RWPE1 (cell line): ENCODE results near the gene CFB.

ENCODE experiments used
- CTCF ChIA-PET: fragments of 350-600 bp; sonication (Branson Sonifier 250); formaldehyde crosslinking; extraction: SDS; loops from one replicate; lab custom pipeline; 2021; lab: Yijun Ruan, JAX
- POLR2A ChIA-PET: fragments of 400-600 bp; formaldehyde crosslinking; extraction: SDS; loops from one replicate; lab custom pipeline; 2020; ENCODE audit warnings: antibody characterized with exemption; ENCODE audit not compliant: low non-redundant PET; lab: Yijun Ruan, JAX
- DNase-seq: peaks from one replicate; pipeline ENCODE4 v3.0.0; 2012; ENCODE audit warnings: low spot score
- H3K27ac ChIP-seq: fragments of 450-650 bp; 2 replicates; pipeline ENCODE4 v1.5.1; 2017
- TF ChIP-seq, protein P1 (sequence below): fragments of 450-650 bp; conservative IDR thresholded peaks from 2 replicates; pipeline ENCODE4 v1.5.1; 2017; ENCODE audit warnings: low read depth, mild to moderate bottlenecking

The CFB gene

GRCh38 chr6:31952890-31953289 is 7.0 kb downstream of the CFB start:
- POLR2A ChIA-PET: interaction anchor here (0.6 kb wide), 1 partner anchor 30 kb away, joined by 3 read pairs; no protein-coding TSS in a partner anchor
- DNase-seq: no peak
- CTCF ChIA-PET: interaction anchor here (0.5 to 1.8 kb wide), 7 partner anchors 18 to 861 kb away, joined by 3 to 6 read pairs (median 4); no protein-coding TSS in a partner anchor
- H3K27ac ChIP-seq: peak overlapping the region; percentile 50
- TF ChIP-seq, protein P1, sequence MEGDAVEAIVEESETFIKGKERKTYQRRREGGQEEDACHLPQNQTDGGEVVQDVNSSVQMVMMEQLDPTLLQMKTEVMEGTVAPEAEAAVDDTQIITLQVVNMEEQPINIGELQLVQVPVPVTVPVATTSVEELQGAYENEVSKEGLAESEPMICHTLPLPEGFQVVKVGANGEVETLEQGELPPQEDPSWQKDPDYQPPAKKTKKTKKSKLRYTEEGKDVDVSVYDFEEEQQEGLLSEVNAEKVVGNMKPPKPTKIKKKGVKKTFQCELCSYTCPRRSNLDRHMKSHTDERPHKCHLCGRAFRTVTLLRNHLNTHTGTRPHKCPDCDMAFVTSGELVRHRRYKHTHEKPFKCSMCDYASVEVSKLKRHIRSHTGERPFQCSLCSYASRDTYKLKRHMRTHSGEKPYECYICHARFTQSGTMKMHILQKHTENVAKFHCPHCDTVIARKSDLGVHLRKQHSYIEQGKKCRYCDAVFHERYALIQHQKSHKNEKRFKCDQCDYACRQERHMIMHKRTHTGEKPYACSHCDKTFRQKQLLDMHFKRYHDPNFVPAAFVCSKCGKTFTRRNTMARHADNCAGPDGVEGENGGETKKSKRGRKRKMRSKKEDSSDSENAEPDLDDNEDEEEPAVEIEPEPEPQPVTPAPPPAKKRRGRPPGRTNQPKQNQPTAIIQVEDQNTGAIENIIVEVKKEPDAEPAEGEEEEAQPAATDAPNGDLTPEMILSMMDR: no peak

GRCh38 chr6:31954511-31954910 is 8.6 kb downstream of the CFB start:
- no peak for DNase-seq
- ChIA-PET CTCF (no interaction called here), POLR2A (no interaction called here)
- TF ChIP-seq, protein P1: no peak
- H3K27ac ChIP-seq: 0 out of 2 replicates have a peak overlapping the region, but pooled peaks have one; percentile 17

DNA sequence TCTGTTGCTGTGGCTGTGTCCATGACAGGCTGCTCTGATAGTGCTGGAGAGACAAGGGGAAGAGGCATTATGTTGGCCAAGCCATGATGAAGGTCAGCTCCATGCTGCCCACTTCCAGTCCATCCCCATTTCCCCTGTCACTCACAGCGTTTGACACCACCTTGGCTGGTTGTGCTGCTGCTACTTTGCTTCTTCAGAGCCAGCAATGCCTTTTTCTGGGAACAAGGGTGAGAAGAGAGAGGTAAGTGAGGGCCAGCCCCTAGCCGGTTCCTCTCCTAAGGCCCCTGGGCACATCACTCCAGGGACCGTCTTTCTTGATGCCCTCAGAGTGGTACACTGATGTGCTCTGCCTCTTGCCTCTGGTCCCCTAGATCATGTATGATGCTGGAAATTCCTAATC is 10.9 kb downstream of the CFB start:
- H3K27ac ChIP-seq: no peak overlapping the region
- ChIA-PET POLR2A (no interaction called here), CTCF (interaction anchor here (1.1 kb wide), 1 partner anchor 12 kb away, joined by 3 read pairs; no protein-coding TSS in a partner anchor)
- TF ChIP-seq, protein P1: no peak
- no peak for DNase-seq

DNA sequence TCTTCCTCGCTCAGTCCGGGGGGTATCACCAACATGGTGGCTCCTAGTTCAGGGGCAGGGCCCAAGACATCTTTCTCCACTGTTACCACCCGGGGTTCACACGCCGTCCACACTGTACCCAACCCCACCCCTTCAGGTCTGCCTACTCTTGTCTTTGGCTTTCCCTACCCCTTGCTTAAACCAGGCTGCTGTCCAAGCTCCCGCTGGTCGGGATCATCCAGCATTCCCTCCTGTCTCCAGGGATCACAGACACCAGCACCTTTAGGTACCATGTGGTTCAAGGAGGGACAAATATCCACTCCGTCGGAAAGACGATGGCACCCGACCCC is 12.5 kb downstream of the CFB start:
- CTCF ChIA-PET: no interaction called here

GRCh38 chr6:31958741-31959739 is 13.1 kb downstream of the CFB start, which contains the start of the genes NELFE and SKIC2:
Gene NELFE (minus strand): TSS chr6:31958971. CDS start chr6:31958446, 525 bp downstream.
Gene SKIC2 (plus strand): TSS chr6:31959175. CDS start chr6:31959193, 18 bp downstream.
- DNase-seq: peak; percentile 99
- CTCF ChIA-PET: no interaction called here
- POLR2A ChIA-PET: interaction anchor here (0.8 to 1.5 kb wide), 3 partner anchors 11 to 14 kb away, joined by 3 to 6 read pairs (median 4); partner anchors contain the start of genes CFB and DXO
- peak within 1 kb of the TSS; percentile 72 for H3K27ac ChIP-seq
- TF ChIP-seq, protein P1: no peak

More for the DNA sequence above, 12.5 kb downstream of the CFB start:
- TF ChIP-seq, protein P1: no peak
- POLR2A ChIA-PET: interaction anchor here (1.0 kb wide), 1 partner anchor 13 kb away, joined by 6 read pairs; the partner anchor contains the start of gene DXO
- H3K27ac ChIP-seq: peak overlapping the region; percentile 72
- peak; percentile 11 for DNase-seq

DNA sequence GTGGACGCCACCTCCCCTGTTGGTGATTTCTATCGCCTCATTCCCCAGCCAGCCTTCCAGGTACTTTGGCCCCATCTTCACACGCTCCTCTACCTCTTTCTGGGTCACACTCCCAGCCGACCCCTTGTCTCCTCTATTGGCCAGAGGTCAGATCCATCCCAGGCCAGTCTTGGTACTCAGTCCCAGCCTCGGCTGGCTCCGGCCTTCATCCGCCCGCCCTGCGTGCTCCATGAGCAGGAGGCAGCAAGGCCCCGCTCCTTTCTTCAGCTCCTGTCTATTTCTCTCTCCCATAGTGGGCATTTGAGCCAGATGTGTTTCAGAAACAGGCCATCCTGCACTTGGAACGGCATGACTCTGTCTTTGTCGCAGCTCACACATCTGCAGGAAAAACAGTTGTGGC is 15.7 kb downstream of the CFB start:
- TF ChIP-seq, protein P1: no peak
- ChIA-PET CTCF (no interaction called here), POLR2A (no interaction called here)
- no peak overlapping the region for H3K27ac ChIP-seq
- no peak for DNase-seq
